Measurements from ENCODE around the gene DGKZ.

- TF ChIP-seq, protein P1, sequence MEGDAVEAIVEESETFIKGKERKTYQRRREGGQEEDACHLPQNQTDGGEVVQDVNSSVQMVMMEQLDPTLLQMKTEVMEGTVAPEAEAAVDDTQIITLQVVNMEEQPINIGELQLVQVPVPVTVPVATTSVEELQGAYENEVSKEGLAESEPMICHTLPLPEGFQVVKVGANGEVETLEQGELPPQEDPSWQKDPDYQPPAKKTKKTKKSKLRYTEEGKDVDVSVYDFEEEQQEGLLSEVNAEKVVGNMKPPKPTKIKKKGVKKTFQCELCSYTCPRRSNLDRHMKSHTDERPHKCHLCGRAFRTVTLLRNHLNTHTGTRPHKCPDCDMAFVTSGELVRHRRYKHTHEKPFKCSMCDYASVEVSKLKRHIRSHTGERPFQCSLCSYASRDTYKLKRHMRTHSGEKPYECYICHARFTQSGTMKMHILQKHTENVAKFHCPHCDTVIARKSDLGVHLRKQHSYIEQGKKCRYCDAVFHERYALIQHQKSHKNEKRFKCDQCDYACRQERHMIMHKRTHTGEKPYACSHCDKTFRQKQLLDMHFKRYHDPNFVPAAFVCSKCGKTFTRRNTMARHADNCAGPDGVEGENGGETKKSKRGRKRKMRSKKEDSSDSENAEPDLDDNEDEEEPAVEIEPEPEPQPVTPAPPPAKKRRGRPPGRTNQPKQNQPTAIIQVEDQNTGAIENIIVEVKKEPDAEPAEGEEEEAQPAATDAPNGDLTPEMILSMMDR (IDR thresholded peaks at IDR 0.05; ENCODE audit: low read depth, low read length): no peak
- TF ChIP-seq MAX (IDR thresholded peaks at IDR 0.05; ENCODE audit: low read depth, low read length): no peak
- TF ChIP-seq POLR2A (IDR thresholded peaks at IDR 0.05; ENCODE audit: extremely low read depth, insufficient read length): no peak
- TF ChIP-seq MYC (IDR thresholded peaks at IDR 0.05; ENCODE audit: low read depth, low read length): no peak
Measured at GRCh38 chr11:46414879-46415278, 67.6 kb downstream of the DGKZ start.
